Transverse colon (tissue), 4 donors: ENCODE results near the gene CMTM6. TPM values are rescaled to one million over a fixed set of nuclear protein-coding genes. Genes with fewer than 3 reads are reported as not detected.
A peak's percentile ranks its signal among the peaks of the same experiment; 100 is the strongest.

Experiments
- DNase-seq: peaks from one replicate; pipeline ENCODE4 v3.0.0-alpha.2; 2019
- H3K27ac ChIP-seq, 4 donors: fragments of 200-600 bp; sonication (generic); 2 replicates each; pipeline ENCODE4 v1.5.1; 2016 to 2018; ENCODE audit warnings: inconsistent platforms in 4 of 4
- H3K27me3 ChIP-seq: fragments of 200-600 bp; sonication (generic); 2 replicates; pipeline ENCODE4 v1.5.1; 2017; ENCODE audit warnings: inconsistent platforms
- H3K36me3 ChIP-seq, 4 donors: fragments of 200-600 bp; sonication (generic); 2 replicates each; pipeline ENCODE4 v1.5.1; 2017 to 2019; ENCODE audit warnings: inconsistent platforms in 4 of 4
- H3K4me1 ChIP-seq, 4 donors: fragments of 200-600 bp; sonication (generic); 2 replicates each; pipeline ENCODE4 v1.5.1; 2017 to 2020; ENCODE audit warnings: inconsistent platforms in 4 of 4
- H3K4me3 ChIP-seq, 4 donors: fragments of 200-600 bp; sonication (generic); 1 replicate in 1 of 4; 2 replicates in 3 of 4; pipeline versions ENCODE4 v1.5.1 to v1.6.1; 2017 to 2019; ENCODE audit warnings: inconsistent platforms in 4 of 4
- H3K9me3 ChIP-seq, 2 donors: fragments of 200-600 bp; sonication (generic); 2 replicates each; pipeline ENCODE4 v1.5.1; 2017 to 2019; ENCODE audit warnings: inconsistent platforms in 2 of 2
- CTCF ChIP-seq, 5 experiments: fragments of 200-600 bp in 3 of 5; fragments of 450-650 bp in 2 of 5; sonication (generic) in 3 of 5; IDR thresholded peaks; 1 replicate in 2 of 5; 2 replicates in 3 of 5; pipeline ENCODE4 v1.5.1; 2016 to 2017; ENCODE audit warnings: antibody characterized with exemption in 5 of 5, inconsistent platforms in 3 of 5, mild to moderate bottlenecking in 2 of 5, moderate library complexity in 1 of 5
- EP300 ChIP-seq: sonication (generic); formaldehyde crosslinking; IDR thresholded peaks from one replicate; pipeline ENCODE4 v1.6.1; 2017; ENCODE audit warnings: antibody characterized with exemption, low read depth
- POLR2A ChIP-seq: fragments of 450-650 bp; IDR thresholded peaks from one replicate; pipeline ENCODE4 v1.6.1; 2016; ENCODE audit warnings: antibody characterized with exemption, mild to moderate bottlenecking, moderate library complexity
- POLR2AphosphoS5 ChIP-seq, 3 donors: sonication (generic); formaldehyde crosslinking; IDR thresholded peaks; one replicate each; pipeline ENCODE4 v1.6.1; 2016; ENCODE audit warnings: antibody characterized with exemption in 3 of 3
- WGBS, 2 donors: methylation state at CpG; one replicate each; pipeline ENCODE4 v1.1.5; 2018; ENCODE audit warnings: low coverage in 1 of 2; 5-methylcytosine and 5-hydroxymethylcytosine counted together
- in situ Hi-C, 4 donors: fragments of 200-750 bp; cut with MboI; loops; one replicate each; pipeline versions ENCODE4 v1.15.0 to v1.15.1; 2017; ENCODE audit warnings: low sequenced_read_pairs in 3 of 4, low pct_ligation_motif_present in 1 of 4, low pct_unique_long_range_greater_than_20kb in 1 of 4
- intact Hi-C: fragments of 100-400 bp; cut with DNase I; formaldehyde crosslinking; loops from one replicate; pipeline ENCODE4 v1.15.1; 2023; ENCODE audit warnings: low total_unique reads
- total RNA-seq, 4 donors: library from RNA; depleted of rRNA; stranded (reverse); fragments of >200 nt; gene quantifications; one replicate each; pipeline ENCODE4 v1.1.0, GENCODE V29; 2016

CMTM6 gene
- total RNA-seq, 4 donors from 2014 or later = 13.8 to 68.9 (median 43.6) TPM

- in situ Hi-C loops = no loop called here
- H3K4me1 ChIP-seq = peaks cover 0 to 6% (median 0%) of the 10 kb centered on the region in 4 donors
- no peak overlapping the region for H3K4me3 ChIP-seq
- TF ChIP-seq CTCF (IDR thresholded peaks at IDR 0.05) (no peak), EP300 (no peak), POLR2AphosphoS5 (IDR thresholded peaks at IDR 0.05) (peak in 1 of 3 donors; percentile 32), POLR2A (no peak)
- intact Hi-C loops = no loop called here
- no peak for DNase-seq
- H3K27ac ChIP-seq = no peak overlapping the region
- H3K27me3 ChIP-seq = no peaks in the 10 kb centered on the region
- WGBS, 2 donors = 63 to 77% methylated on average over 3 to 10 of the region's 10 CpGs
- no peaks in the 10 kb centered on the region for H3K9me3 ChIP-seq
- H3K36me3 ChIP-seq = no peaks in the 10 kb centered on the region
These were observed 63.9 kb downstream of the CMTM6 start for GRCh38 chr3:32438596-32439344.

- Histone ChIP-seq H3K27ac (no peak overlapping the region), H3K4me3 (no peak overlapping the region), H3K27me3 (no peaks in the 10 kb centered on the region), H3K4me1 (peaks cover 0 to 6% (median 0%) of the 10 kb centered on the region in 4 donors), H3K36me3 (no peaks in the 10 kb centered on the region), H3K9me3 (no peaks in the 10 kb centered on the region)
- 73 to 83% methylated on average over 7 of the region's 7 CpGs for WGBS, 2 donors
- TF ChIP-seq POLR2A (no peak), CTCF (IDR thresholded peaks at IDR 0.05) (no peak), POLR2AphosphoS5 (IDR thresholded peaks at IDR 0.05) (no peak), EP300 (no peak)
- no peak for DNase-seq
- in situ Hi-C loops (no loop called here), intact Hi-C loops (no loop called here)
These were observed 64.8 kb downstream of the CMTM6 start for GRCh38 chr3:32437896-32438295.

GRCh38 chr3:32436816-32437189 is 65.8 kb downstream of the CMTM6 start:
- Histone ChIP-seq H3K27me3 (no peaks in the 10 kb centered on the region), H3K9me3 (no peaks in the 10 kb centered on the region), H3K27ac (no peak overlapping the region), H3K36me3 (no peaks in the 10 kb centered on the region), H3K4me1 (peaks cover 0 to 6% (median 0%) of the 10 kb centered on the region in 4 donors), H3K4me3 (no peak overlapping the region)
- in situ Hi-C loops (no loop called here), intact Hi-C loops (no loop called here)
- 75% methylated on average over 4 of the region's 4 CpGs; no CpG with 5 or more reads in 1 of the 2 donors for WGBS, 2 donors
- no peak for TF ChIP-seq POLR2AphosphoS5 (IDR thresholded peaks at IDR 0.05)
- TF ChIP-seq EP300 = no peak
- no peak for TF ChIP-seq CTCF (IDR thresholded peaks at IDR 0.05)
- no peak for TF ChIP-seq POLR2A
- no peak for DNase-seq

GRCh38 chr3:32435911-32436815 is 66.5 kb downstream of the CMTM6 start:
- Histone ChIP-seq H3K27ac (no peak overlapping the region), H3K4me1 (peaks cover 0 to 6% (median 0%) of the 10 kb centered on the region in 4 donors), H3K4me3 (no peak overlapping the region), H3K27me3 (no peaks in the 10 kb centered on the region), H3K9me3 (no peaks in the 10 kb centered on the region), H3K36me3 (no peaks in the 10 kb centered on the region)
- WGBS, 2 donors = 62 to 100% methylated on average over 1 to 4 of the region's 4 CpGs
- no peak for TF ChIP-seq POLR2A
- no peak for TF ChIP-seq POLR2AphosphoS5 (IDR thresholded peaks at IDR 0.05)
- no peak for TF ChIP-seq CTCF (IDR thresholded peaks at IDR 0.05)
- TF ChIP-seq EP300 = no peak
- in situ Hi-C loops = no loop called here
- intact Hi-C loops = no loop called here
- DNase-seq = no peak
